SJCRH30 (cell line): Measurements from ENCODE around the gene KDR. TPM values are rescaled to one million over a fixed set of nuclear protein-coding genes. Genes with fewer than 3 reads are reported as not detected.

Experiments
- DNase-seq, 2 experiments: peaks; one replicate each; pipeline ENCODE4 v3.0.0-alpha.2; 2015 to 2020
- H3K27ac ChIP-seq: fragments of 250-450 bp; sonication (Bioruptor Pico); 2 replicates; pipeline ENCODE4 v1.5.1; 2020; ENCODE audit warnings: mild to moderate bottlenecking, moderate library complexity
- H3K27me3 ChIP-seq: fragments of 250-450 bp; sonication (Bioruptor Pico); 2 replicates; pipeline ENCODE4 v1.5.1; 2020; ENCODE audit warnings: mild to moderate bottlenecking, moderate library complexity
- H3K36me3 ChIP-seq: fragments of 250-450 bp; sonication (Bioruptor Pico); 2 replicates; pipeline ENCODE4 v1.5.1; 2020; ENCODE audit warnings: mild to moderate bottlenecking, moderate library complexity
- H3K4me1 ChIP-seq: fragments of 250-450 bp; sonication (Bioruptor Pico); 2 replicates; pipeline ENCODE4 v1.5.1; 2020; ENCODE audit warnings: mild to moderate bottlenecking, moderate library complexity
- H3K4me3 ChIP-seq: fragments of 250-450 bp; sonication (Bioruptor Pico); 2 replicates; pipeline ENCODE4 v1.5.1; 2020; ENCODE audit warnings: mild to moderate bottlenecking, moderate library complexity
- H3K9me3 ChIP-seq: fragments of 250-450 bp; sonication (Bioruptor Pico); replicated peaks from 2 replicates; pipeline ENCODE4 v1.5.1; 2020; ENCODE audit warnings: mild to moderate bottlenecking, moderate library complexity
- total RNA-seq: library from RNA; depleted of rRNA; stranded (reverse); fragments of >200 nt; shearing (Covaris generic); gene quantifications from 2 replicates; pipeline ENCODE4 v1.2.3, GENCODE V29; 2014

KDR gene
- total RNA-seq, 1 experiment from 2014 or later = 0.38 TPM

DNA sequence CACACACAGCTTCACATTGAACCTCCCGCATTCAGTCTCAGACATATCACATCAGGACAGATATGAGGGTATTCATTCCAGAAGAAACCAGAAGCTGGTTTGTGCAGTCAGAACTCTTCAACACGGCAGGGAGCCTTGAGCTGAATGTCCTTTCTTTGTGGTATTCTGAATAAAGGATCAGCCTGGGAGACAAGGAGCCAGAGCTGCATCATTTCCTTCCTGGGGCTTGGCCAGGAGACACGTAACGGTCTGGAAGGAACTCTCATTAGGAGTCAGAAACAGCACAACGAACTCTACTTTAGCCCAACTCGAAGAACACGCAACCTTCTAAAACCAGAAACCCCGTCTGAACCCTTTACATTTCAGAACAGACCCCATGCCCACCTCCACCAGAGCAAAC is 46.4 kb downstream of the KDR start:
- no peaks in the 10 kb centered on the region for H3K36me3 ChIP-seq
- H3K9me3 ChIP-seq = no peaks in the 10 kb centered on the region
- H3K4me1 ChIP-seq = no peaks in the 10 kb centered on the region
- no peak overlapping the region for H3K27ac ChIP-seq
- no peak overlapping the region for H3K4me3 ChIP-seq
- H3K27me3 ChIP-seq = 0 out of 2 replicates have a peak, but pooled peaks cover 4% of the 10 kb centered on the region
- DNase-seq = no peak

DNA sequence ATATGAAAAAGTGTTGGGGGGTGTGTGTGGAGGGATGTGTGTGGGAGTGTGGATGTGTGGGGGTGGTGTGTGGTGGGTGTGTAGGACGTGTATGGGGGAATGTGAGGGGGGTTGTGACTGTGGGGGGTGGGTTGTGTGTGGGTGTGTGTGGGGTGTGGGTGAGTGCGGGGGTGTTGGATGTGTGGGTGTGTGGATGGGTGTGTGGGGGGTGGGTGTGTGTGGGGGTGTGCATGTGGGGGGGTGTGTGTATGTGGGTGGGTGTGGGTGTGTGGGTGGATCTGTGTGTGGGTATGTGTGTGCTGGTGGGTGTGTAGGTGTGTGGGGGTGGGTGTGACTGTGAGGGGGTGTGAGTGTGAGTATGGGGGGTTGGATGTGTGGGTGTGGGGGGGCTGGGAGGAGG is 47.8 kb downstream of the KDR start:
- no peak overlapping the region for H3K27ac ChIP-seq
- H3K9me3 ChIP-seq = no peaks in the 10 kb centered on the region
- DNase-seq = no peak
- H3K4me3 ChIP-seq = no peak overlapping the region
- H3K27me3 ChIP-seq = no peaks in the 10 kb centered on the region
- no peaks in the 10 kb centered on the region for H3K4me1 ChIP-seq
- H3K36me3 ChIP-seq = no peaks in the 10 kb centered on the region

DNA sequence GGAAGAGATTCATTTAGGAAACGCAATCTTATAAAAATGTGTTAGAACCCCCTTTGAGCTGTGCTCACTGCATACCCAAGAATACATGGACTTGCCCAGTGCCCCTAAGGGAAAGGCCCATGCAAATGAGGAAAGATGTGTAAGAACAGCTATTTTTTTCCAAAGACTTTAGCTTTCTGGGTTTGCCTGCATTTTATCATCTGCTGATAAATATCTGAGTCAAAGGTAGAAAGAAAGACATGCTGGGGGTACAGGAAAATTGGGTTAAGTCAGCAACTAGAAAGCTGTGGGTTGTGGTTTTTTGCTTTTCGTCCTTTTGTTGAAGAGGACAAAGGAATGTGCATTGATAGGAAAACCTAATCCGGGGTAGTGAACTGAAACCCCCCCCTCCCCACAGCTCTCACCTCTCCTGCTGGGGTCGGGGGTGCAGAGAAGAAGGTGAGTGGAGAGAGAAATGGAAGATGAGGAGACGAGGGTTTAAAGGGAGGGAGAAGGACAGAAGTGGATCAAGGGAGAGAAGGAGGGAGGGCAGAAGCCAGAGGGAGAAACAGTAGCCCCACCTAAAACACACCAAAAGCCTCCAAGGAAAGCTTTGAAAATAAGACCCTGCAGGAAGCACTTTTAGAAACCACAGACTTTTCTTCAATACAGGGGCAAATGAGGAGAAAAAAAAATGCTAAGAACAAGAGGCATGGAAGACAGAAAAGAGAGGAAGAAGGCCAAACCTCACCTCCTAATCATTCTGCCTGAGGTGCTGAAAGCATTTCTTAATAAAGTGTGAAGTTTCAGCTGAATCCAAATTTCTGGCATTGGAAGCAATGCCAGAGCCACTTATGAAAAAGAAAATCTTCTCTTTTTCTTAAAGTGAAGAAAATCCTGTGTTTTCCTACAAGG is 49.3 kb downstream of the KDR start:
- no peaks in the 10 kb centered on the region for H3K27me3 ChIP-seq
- no peaks in the 10 kb centered on the region for H3K9me3 ChIP-seq
- no peaks in the 10 kb centered on the region for H3K4me1 ChIP-seq
- no peak overlapping the region for H3K4me3 ChIP-seq
- no peaks in the 10 kb centered on the region for H3K36me3 ChIP-seq
- no peak overlapping the region for H3K27ac ChIP-seq
- no peak for DNase-seq

DNA sequence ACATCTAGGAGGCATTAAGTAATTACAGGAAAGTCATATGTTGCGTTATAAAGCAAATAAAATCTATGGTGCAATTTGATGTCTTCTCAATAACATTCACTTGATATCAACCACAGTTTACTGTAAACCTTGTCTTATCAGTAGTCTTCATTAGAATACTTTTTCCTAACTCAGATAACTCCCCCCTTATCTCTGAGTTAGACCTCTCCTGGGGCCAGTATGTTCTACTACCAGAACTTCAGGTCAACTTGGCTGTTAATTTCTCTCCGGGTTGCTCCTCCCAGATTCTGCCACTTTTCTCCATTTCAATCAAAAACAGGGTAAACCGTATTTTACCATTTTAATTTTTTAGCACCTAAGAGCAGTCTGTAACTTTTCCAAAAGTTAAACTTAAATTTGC is 50.0 kb downstream of the KDR start:
- no peaks in the 10 kb centered on the region for H3K27me3 ChIP-seq
- no peak overlapping the region for H3K4me3 ChIP-seq
- no peaks in the 10 kb centered on the region for H3K4me1 ChIP-seq
- no peaks in the 10 kb centered on the region for H3K36me3 ChIP-seq
- no peak for DNase-seq
- H3K9me3 ChIP-seq = no peaks in the 10 kb centered on the region
- no peak overlapping the region for H3K27ac ChIP-seq

DNA sequence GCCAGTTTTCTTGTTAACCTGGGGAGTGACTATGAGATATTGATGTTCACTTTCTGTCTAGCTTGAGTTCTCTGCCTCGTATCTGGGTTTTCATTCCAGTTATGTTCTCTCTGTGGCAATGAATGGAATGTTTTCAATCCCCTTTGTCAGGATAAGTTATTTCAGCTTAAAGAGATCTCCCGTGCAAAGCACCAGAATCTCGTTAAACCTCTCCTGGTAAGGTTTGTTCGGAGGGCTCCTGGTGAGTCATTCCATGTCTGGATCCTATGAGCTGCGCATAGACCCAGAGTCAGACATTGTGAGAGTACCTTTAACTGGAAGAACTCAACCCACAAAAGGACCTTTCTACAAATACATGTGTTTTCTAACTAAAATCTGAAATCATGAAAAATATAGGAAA is 51.0 kb downstream of the KDR start:
- DNase-seq = no peak
- Histone ChIP-seq H3K4me3 (no peak overlapping the region), H3K27me3 (no peaks in the 10 kb centered on the region), H3K36me3 (no peaks in the 10 kb centered on the region), H3K9me3 (no peaks in the 10 kb centered on the region), H3K27ac (no peak overlapping the region), H3K4me1 (no peaks in the 10 kb centered on the region)

DNA sequence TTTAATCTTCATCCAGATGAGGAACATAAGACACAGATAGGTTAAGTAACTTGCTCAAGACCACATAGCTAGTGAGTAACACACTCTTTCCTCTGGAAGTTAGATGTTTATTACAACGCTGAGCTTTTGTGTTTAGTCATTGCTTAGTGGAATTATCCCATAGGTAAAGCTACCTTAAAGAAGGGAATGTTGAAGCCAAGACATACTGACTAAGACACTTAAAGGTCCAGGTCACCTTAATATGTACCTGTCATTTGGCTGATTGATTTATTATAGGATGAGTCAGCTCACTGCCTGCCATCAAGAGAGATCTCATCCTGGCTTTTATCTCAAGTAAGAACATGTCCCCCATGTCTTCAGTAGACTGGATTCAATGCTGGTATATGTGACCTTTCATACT is 53.4 kb downstream of the KDR start:
- Histone ChIP-seq H3K9me3 (no peaks in the 10 kb centered on the region), H3K27me3 (no peaks in the 10 kb centered on the region), H3K27ac (no peak overlapping the region), H3K4me3 (no peak overlapping the region), H3K4me1 (no peaks in the 10 kb centered on the region), H3K36me3 (no peaks in the 10 kb centered on the region)
- DNase-seq = no peak

DNA sequence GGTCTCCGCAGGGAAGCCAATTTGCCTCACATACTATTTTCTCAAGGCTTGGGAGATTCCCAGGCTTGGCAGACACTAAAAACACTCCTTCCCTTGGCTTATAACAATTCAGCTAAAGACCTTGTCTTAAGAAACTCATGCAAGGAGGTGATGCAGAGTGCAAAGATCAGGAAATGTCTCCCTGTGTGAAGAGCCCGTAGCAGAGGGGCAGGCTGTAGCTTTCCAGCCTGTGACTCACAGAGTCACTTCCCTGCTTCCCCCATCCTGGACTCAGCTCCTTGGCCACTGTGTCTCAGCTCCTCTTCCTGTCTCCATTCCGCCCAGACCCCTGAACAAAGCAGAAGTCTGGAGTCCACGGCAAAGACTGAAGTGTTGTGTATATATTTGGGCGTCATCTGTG is 56.1 kb downstream of the KDR start:
- no peaks in the 10 kb centered on the region for H3K36me3 ChIP-seq
- H3K27me3 ChIP-seq = no peaks in the 10 kb centered on the region
- DNase-seq = no peak
- H3K9me3 ChIP-seq = no peaks in the 10 kb centered on the region
- H3K4me1 ChIP-seq = no peaks in the 10 kb centered on the region
- no peak overlapping the region for H3K4me3 ChIP-seq
- H3K27ac ChIP-seq = no peak overlapping the region

DNA sequence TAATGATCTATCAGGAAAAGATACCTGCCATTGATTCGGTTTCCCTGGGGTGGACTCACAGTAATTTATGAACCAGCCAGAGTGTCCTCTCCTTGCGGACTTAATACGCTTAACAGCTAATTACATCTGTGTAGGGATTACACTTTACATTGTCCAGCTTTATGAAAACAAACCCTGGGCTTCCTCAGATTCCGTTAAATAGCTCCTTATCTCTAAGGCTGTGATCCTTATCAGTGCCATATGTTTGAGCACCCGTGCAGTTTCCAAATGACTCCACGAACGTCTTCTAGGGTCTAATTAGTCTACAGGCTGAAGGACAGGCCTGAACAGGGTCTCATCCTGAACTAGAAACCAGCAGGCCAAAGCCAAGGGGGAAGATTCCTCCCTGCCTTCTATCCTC is 56.9 kb downstream of the KDR start:
- Histone ChIP-seq H3K36me3 (no peaks in the 10 kb centered on the region), H3K9me3 (no peaks in the 10 kb centered on the region), H3K4me1 (no peaks in the 10 kb centered on the region), H3K27ac (no peak overlapping the region), H3K27me3 (no peaks in the 10 kb centered on the region), H3K4me3 (no peak overlapping the region)
- no peak for DNase-seq

DNA sequence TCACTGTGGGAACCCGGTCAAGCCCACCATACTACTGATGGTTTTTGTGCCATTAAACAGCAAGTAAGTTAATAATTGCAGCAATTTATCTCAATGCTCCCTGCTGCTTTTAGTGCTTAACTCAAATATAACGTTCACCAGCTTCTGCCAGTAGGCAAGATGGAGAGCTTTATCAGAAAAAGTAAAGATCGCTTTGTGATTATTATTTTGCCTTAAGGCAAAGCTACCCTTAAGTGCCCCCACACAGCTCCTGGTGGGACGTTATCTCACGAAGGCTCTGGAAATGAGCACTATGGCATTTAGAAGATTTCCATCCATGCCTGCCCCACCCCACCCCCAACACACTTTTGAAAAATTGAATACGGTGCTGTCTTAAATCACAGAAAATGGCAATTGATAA is 59.4 kb downstream of the KDR start:
- Histone ChIP-seq H3K9me3 (no peaks in the 10 kb centered on the region), H3K36me3 (no peaks in the 10 kb centered on the region), H3K4me1 (no peaks in the 10 kb centered on the region), H3K4me3 (no peak overlapping the region), H3K27ac (no peak overlapping the region), H3K27me3 (no peaks in the 10 kb centered on the region)
- no peak for DNase-seq

DNA sequence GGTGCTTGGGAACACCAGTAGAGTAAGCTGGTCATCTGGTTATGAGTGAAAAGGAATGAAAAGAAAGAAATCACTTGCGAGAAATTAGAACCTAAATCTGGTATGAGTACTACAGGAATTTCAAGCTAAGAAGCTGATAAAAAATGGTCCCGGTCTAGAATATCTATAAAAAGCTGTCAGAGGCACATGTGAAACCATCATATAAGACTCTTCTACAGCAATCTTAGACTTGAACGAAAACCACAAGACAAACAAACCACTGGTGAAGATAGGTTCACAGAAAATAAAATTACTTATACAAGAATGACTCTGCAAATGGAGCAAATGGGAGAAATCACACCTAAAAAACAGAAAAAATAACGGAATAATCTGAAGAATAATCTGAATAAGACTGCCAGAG is 69.9 kb downstream of the KDR start:
- Histone ChIP-seq H3K27ac (no peak overlapping the region), H3K4me1 (no peaks in the 10 kb centered on the region), H3K9me3 (no peaks in the 10 kb centered on the region; the same call in 1 of the 2 replicates), H3K27me3 (no peaks in the 10 kb centered on the region), H3K36me3 (no peaks in the 10 kb centered on the region), H3K4me3 (no peak overlapping the region)
- no peak for DNase-seq

DNA sequence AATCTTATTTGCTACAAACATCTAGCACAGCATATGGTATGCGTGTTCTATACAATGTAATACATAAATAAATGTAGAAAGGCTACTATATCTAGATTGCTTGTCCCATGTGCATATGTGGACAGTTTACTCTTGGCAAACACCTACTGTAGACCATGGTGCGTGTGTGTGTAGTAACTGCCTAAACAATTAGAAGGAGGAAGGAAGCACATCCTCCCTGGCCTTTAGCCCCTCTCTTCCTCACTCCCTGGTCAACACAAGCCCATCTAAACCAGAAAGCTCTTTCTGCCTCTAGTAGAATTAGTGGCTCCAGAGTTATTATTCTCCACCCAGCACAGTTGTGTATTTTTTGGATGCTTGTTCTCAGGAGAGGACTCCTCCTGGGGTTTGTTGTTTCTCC is 73.9 kb downstream of the KDR start:
- H3K36me3 ChIP-seq = no peaks in the 10 kb centered on the region
- 0 out of 2 replicates have a peak, but pooled peaks cover 4% of the 10 kb centered on the region for H3K4me1 ChIP-seq
- H3K27ac ChIP-seq = no peak overlapping the region
- no peak for DNase-seq
- H3K27me3 ChIP-seq = no peaks in the 10 kb centered on the region
- H3K9me3 ChIP-seq = peaks cover 4% of the 10 kb centered on the region
- H3K4me3 ChIP-seq = no peak overlapping the region

DNA sequence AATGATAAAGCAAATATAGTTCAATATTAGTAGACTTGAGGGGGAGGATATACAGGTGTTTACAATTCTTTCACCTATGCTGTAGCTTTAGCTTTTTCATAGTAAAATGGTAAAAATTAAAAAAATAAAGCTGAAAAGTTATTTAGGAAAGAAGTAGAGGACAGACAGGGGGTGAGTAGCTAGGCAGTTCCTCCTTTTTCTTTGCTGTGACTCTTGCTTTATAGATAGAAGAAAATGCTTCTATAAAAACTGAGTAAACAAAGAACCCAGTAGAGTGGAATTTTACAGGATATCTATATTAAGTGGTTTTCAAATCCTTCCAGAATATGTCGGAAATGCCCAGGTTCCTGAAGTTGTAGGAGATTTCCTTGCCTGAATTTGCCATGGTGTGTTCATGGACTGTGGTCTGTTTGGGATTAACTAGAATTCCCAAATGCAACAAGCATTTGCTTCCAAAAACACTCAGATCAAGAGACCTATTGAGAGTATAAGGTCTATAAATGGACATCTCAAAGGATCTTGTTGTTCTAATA is 74.9 kb downstream of the KDR start:
- no peaks in the 10 kb centered on the region for H3K27me3 ChIP-seq
- H3K36me3 ChIP-seq = no peaks in the 10 kb centered on the region
- peaks cover 4% of the 10 kb centered on the region for H3K9me3 ChIP-seq
- no peak overlapping the region for H3K27ac ChIP-seq
- H3K4me3 ChIP-seq = no peak overlapping the region
- H3K4me1 ChIP-seq = 0 out of 2 replicates have a peak, but pooled peaks cover 4% of the 10 kb centered on the region
- peak in 1 of 2 experiments; percentile 56 for DNase-seq

DNA sequence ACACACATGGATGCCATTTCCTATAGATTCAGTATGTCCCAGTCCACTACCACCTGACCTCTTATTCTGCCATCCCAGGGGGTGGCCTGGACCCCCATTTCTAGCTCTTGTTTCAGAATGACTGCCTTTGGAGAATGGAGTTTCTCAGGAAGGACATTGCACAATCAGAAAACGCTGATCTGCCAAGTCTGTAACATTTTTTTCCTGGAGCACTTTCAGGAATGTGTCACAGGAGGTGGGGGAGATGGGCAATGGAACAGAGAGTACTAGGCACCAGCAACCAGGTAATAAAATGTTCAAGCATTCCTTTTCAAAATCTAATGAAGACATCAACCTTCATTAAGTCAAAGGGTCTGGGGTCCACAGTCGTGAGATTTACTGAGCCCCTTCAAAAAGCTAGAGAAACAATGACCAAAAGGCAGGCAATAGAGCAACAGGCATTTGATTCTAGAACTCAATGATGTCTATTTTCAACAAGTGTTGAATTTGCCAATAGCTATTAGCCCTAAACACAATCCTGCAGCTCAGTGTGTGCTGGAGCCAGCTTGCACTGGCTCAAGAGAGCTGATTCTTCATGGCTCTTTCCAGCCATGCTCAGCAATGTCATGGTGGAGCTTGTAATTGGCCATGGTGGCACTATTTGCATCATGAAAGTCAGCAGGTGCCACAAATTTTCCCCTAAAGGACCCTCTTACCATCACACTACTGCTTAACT is 87.1 kb downstream of the KDR start:
- H3K27me3 ChIP-seq = no peaks in the 10 kb centered on the region
- H3K4me3 ChIP-seq = no peak overlapping the region
- H3K9me3 ChIP-seq = no peaks in the 10 kb centered on the region
- H3K27ac ChIP-seq = no peak overlapping the region
- peaks cover 8% of the 10 kb centered on the region for H3K4me1 ChIP-seq
- no peaks in the 10 kb centered on the region for H3K36me3 ChIP-seq
- DNase-seq = no peak

DNA sequence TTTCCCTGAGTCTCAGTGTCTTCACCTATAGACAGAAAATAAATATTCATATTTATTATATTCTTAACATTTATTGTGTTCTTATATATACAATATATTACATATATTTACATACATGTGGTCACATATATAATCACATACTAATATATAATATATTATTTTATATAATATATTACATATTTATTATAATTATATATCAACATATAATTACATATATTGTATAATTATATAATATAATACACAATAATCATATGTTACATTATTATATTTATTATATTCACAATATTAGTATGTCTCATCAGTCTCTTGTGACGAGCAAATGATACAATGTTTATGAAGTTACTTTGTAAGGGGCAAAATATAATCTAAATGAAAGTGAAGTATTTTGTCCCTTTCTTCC is 87.7 kb downstream of the KDR start:
- H3K36me3 ChIP-seq = no peaks in the 10 kb centered on the region
- H3K9me3 ChIP-seq = no peaks in the 10 kb centered on the region
- no peak overlapping the region for H3K27ac ChIP-seq
- no peak overlapping the region for H3K4me3 ChIP-seq
- H3K4me1 ChIP-seq = peaks cover 8% of the 10 kb centered on the region
- DNase-seq = no peak
- no peaks in the 10 kb centered on the region for H3K27me3 ChIP-seq

DNA sequence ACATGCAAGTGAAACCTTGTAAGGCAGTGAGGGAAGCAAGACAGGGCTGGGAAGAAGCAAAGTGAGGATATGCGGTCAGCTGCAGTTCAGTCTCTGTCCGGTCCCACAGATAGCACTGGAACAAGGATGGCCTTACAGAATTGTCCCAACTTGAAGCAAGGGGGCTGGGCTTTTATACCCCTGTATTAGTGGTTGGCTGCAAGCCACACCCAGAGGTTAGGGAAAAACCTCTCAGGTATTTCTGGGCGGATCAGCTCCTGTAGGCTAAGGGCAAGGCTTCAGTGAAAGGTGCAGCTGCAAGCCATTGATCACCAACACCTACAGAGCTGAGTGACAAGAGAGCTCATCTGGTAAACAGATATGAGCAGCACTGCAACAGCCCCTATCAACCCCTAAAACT is 89.0 kb downstream of the KDR start:
- DNase-seq = no peak

More for the DNA sequence above, 89.0 kb downstream of the KDR start:
- Histone ChIP-seq H3K9me3 (no peaks in the 10 kb centered on the region), H3K4me1 (peaks cover 14% of the 10 kb centered on the region), H3K27ac (no peak overlapping the region), H3K36me3 (no peaks in the 10 kb centered on the region), H3K27me3 (no peaks in the 10 kb centered on the region), H3K4me3 (no peak overlapping the region)
